Panc1 (cell line): ENCODE measurements around the gene STYXL1. TPM values are rescaled to one million over a fixed set of nuclear protein-coding genes. Genes with fewer than 3 reads are reported as not detected.
A peak's percentile ranks its signal among the peaks of the same experiment; 100 is the strongest.

Source experiments
- ATAC-seq: fragments of 200-7000 bp; cut with Tn5 transposase; 2 replicates; pipeline ENCODE4 v1.9.1; 2020; ENCODE audit warnings: mild to moderate bottlenecking, moderate library complexity
- BruUV-seq: library from RNA; stranded (reverse); fragments of 400-500 nt; replicated peaks from 2 replicates; lab custom pipeline; 2021; lab: Mats Ljungman, UMichigan
- CTCF ChIA-PET: fragments of 300-600 bp; sonication (Branson Sonifier 250); formaldehyde crosslinking; loops from one replicate; lab custom pipeline; 2022; ENCODE audit warnings: antibody characterized with exemption; lab: Charles Lee
- POLR2A ChIA-PET: fragments of 300-600 bp; sonication (Branson Sonifier 250); formaldehyde crosslinking; loops from one replicate; lab custom pipeline; 2022; ENCODE audit warnings: antibody characterized with exemption; lab: Charles Lee
- DNase-seq: peaks from one replicate; pipeline ENCODE4 v3.0.0-alpha.2; 2010; ENCODE audit warnings: low read depth, low spot score
- H3K27ac ChIP-seq: 2 replicates; pipeline ENCODE4 v1.5.1; 2011; ENCODE audit warnings: mild to moderate bottlenecking, low read length, inconsistent platforms
- H3K27me3 ChIP-seq: fragments of 200-500 bp; sonication (Bioruptor generic); 2 replicates; pipeline ENCODE4 v1.6.0; 2014; ENCODE audit warnings: low read length, inconsistent platforms; ENCODE audit not compliant: control insufficient read depth, insufficient read depth
- H3K36me3 ChIP-seq: fragments of 200-500 bp; sonication (Bioruptor generic); 2 replicates; pipeline ENCODE4 v1.5.1; 2014; ENCODE audit warnings: inconsistent platforms, mild to moderate bottlenecking, low read length, moderate library complexity; ENCODE audit not compliant: control insufficient read depth, insufficient read depth
- H3K4me1 ChIP-seq: 2 replicates; pipeline ENCODE4 v1.5.1; 2011; ENCODE audit warnings: inconsistent platforms, mild to moderate bottlenecking, low read length, moderate library complexity; ENCODE audit not compliant: control insufficient read depth, insufficient read depth
- H3K4me3 ChIP-seq, 2 experiments: 2 replicates each; pipeline ENCODE4 v1.5.1; 2011 to 2012; ENCODE audit warnings: low read depth in 2 of 2, low read length in 2 of 2, mild to moderate bottlenecking in 2 of 2, inconsistent platforms in 1 of 2, moderate library complexity in 1 of 2
- H3K9me3 ChIP-seq: fragments of 200-500 bp; sonication (Bioruptor generic); 2 replicates; pipeline ENCODE4 v1.5.1; 2014; ENCODE audit warnings: low read depth, mild to moderate bottlenecking, inconsistent platforms, low read length, moderate library complexity; ENCODE audit not compliant: control insufficient read depth, insufficient read depth
- POLR2AphosphoS5 ChIP-seq: IDR thresholded peaks from 2 replicates; pipeline ENCODE4 v1.6.1; 2012; ENCODE audit warnings: mild to moderate bottlenecking, low read depth, low read length, moderate library complexity
- SIN3A ChIP-seq: IDR thresholded peaks from 2 replicates; pipeline ENCODE4 v1.6.1; 2012; ENCODE audit warnings: low read depth, mild to moderate bottlenecking, low read length, moderate library complexity, borderline replicate concordance; ENCODE audit not compliant: insufficient read depth
- TCF7L2 ChIP-seq: IDR thresholded peaks from 2 replicates; pipeline ENCODE4 v1.6.1; 2011; ENCODE audit warnings: mild to moderate bottlenecking, low read depth, low read length, inconsistent platforms
- in situ Hi-C: cut with HindIII; loops from 2 replicates; pipeline ENCODE4 v1.10.0; 2016; ENCODE audit warnings: low sequenced_read_pairs, low pct_unique_long_range_greater_than_20kb
- intact Hi-C: fragments of 100-400 bp; cut with micrococcal nuclease; formaldehyde crosslinking; loops from one replicate; pipeline ENCODE4 v1.10.0; 2022; ENCODE audit not compliant: unreplicated experiment
- total RNA-seq: library from RNA; stranded (reverse); gene quantifications from one replicate; pipeline ENCODE4 v1.2.1, GENCODE V29; 2021; ENCODE audit not compliant: unreplicated experiment
- TF ChIP-seq, protein P1 (sequence below): fragments of 450-650 bp; IDR thresholded peaks from 2 replicates; pipeline ENCODE4 v1.5.1; 2017; ENCODE audit warnings: mild to moderate bottlenecking
- TF ChIP-seq, protein P2 (sequence below), 2 experiments: IDR thresholded peaks; 2 replicates each; pipeline ENCODE4 v1.6.1; 2011 to 2012; ENCODE audit warnings: low read depth in 2 of 2, control low read depth in 1 of 2, low read length in 1 of 2, mild to moderate bottlenecking in 1 of 2, moderate library complexity in 1 of 2; ENCODE audit not compliant: insufficient read depth in 1 of 2

Gene STYXL1
- total RNA-seq, 1 experiment from 2014 or later: 57.6 TPM

DNA sequence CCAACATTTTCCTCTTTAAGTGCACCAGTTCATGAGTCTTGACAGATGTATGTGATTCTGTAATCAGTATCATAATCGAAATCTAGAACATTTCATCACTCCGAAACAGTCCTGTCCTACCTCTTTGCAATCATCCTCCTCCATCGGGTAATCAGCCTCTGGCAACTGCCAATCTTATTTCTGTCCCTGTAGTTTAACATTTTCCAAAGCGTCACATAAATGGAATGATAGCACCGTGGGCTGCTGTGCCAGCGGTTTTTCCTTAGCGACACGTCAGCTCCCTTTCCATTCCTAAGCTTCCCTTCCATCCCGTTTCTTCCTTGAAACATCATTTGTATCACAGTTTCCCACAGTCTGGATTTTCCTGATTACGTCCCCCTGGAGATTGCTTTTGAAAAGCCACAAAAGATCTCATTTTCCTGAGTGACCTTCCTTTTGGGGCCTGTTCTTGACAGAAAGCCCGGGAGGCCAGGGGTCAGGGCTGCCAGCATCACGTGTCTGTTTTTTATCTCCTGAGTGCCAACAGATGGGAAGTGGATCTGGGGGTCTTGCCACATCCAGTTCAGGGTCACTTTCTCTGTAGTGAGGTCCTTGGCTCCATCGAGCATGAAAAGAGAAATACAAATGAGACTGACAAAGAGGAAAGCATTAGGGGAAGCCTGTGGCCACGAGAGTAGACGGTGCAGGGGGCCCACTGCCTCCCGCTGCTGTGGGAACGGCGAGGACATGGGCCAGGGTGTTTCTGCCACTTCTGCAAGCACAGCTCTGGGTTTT lies 85.0 kb downstream of the STYXL1 start:
- intact Hi-C loops: no loop called here
- CTCF ChIA-PET: no interaction called here
- H3K27me3 ChIP-seq: no peaks in the 10 kb centered on the region
- ATAC-seq (no peak), DNase-seq (no peak)
- no TSS peak for BruUV-seq
- in situ Hi-C loops: no loop called here
- no peak overlapping the region for H3K27ac ChIP-seq
- no peaks in the 10 kb centered on the region for H3K9me3 ChIP-seq
- POLR2A ChIA-PET: no interaction called here
- H3K4me3 ChIP-seq: no peak overlapping the region
- TF ChIP-seq SIN3A (no peak), TCF7L2 (no peak), POLR2AphosphoS5 (no peak)
- TF ChIP-seq, protein P1, sequence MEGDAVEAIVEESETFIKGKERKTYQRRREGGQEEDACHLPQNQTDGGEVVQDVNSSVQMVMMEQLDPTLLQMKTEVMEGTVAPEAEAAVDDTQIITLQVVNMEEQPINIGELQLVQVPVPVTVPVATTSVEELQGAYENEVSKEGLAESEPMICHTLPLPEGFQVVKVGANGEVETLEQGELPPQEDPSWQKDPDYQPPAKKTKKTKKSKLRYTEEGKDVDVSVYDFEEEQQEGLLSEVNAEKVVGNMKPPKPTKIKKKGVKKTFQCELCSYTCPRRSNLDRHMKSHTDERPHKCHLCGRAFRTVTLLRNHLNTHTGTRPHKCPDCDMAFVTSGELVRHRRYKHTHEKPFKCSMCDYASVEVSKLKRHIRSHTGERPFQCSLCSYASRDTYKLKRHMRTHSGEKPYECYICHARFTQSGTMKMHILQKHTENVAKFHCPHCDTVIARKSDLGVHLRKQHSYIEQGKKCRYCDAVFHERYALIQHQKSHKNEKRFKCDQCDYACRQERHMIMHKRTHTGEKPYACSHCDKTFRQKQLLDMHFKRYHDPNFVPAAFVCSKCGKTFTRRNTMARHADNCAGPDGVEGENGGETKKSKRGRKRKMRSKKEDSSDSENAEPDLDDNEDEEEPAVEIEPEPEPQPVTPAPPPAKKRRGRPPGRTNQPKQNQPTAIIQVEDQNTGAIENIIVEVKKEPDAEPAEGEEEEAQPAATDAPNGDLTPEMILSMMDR: no peak
- TF ChIP-seq, protein P2, sequence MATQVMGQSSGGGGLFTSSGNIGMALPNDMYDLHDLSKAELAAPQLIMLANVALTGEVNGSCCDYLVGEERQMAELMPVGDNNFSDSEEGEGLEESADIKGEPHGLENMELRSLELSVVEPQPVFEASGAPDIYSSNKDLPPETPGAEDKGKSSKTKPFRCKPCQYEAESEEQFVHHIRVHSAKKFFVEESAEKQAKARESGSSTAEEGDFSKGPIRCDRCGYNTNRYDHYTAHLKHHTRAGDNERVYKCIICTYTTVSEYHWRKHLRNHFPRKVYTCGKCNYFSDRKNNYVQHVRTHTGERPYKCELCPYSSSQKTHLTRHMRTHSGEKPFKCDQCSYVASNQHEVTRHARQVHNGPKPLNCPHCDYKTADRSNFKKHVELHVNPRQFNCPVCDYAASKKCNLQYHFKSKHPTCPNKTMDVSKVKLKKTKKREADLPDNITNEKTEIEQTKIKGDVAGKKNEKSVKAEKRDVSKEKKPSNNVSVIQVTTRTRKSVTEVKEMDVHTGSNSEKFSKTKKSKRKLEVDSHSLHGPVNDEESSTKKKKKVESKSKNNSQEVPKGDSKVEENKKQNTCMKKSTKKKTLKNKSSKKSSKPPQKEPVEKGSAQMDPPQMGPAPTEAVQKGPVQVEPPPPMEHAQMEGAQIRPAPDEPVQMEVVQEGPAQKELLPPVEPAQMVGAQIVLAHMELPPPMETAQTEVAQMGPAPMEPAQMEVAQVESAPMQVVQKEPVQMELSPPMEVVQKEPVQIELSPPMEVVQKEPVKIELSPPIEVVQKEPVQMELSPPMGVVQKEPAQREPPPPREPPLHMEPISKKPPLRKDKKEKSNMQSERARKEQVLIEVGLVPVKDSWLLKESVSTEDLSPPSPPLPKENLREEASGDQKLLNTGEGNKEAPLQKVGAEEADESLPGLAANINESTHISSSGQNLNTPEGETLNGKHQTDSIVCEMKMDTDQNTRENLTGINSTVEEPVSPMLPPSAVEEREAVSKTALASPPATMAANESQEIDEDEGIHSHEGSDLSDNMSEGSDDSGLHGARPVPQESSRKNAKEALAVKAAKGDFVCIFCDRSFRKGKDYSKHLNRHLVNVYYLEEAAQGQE (IDR thresholded peaks at IDR 0.05; ENCODE audit: insufficient read depth in 1 of 2, low read depth in 2 of 2, low read length in 1 of 2): no peak
- 0 out of 2 replicates have a peak, but pooled peaks cover 5% of the 10 kb centered on the region for H3K4me1 ChIP-seq
- H3K36me3 ChIP-seq: no peaks in the 10 kb centered on the region

DNA sequence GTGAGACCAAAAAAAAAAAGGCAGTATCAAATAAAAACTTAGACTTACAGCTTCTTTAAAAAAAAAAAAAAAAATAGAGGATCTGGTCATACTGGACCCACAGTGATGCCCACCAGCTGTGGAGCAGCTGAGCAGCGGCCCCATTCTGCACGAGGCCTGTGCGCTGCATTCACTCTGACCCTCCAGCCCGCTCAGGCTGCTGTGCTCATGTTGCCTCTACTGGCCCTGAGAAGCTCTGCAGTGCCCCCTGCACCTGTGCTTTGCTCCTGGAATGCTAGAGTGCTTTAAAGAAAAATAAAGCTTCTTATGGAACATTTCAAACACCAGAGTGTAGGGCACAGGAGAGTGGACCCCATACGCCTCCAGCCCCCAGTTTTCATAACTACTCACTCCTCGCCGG lies 86.6 kb downstream of the STYXL1 start:
- DNase-seq: no peak
- H3K4me3 ChIP-seq: no peak overlapping the region
- intact Hi-C loops: no loop called here
- TF ChIP-seq, protein P2 (IDR thresholded peaks at IDR 0.05; ENCODE audit: insufficient read depth in 1 of 2, low read depth in 2 of 2, low read length in 1 of 2): no peak
- TF ChIP-seq POLR2AphosphoS5: no peak
- TF ChIP-seq, protein P1: no peak
- no peak for TF ChIP-seq SIN3A
- TF ChIP-seq TCF7L2: no peak
- BruUV-seq: no TSS peak
- H3K9me3 ChIP-seq: no peaks in the 10 kb centered on the region
- ATAC-seq: peak; percentile 56; the same call in 1 of the 2 replicates
- H3K27me3 ChIP-seq: no peaks in the 10 kb centered on the region
- ChIA-PET POLR2A (interaction anchor here (0.6 kb wide), 1 partner anchor 11 kb away, joined by 3 read pairs; no protein-coding TSS in a partner anchor), CTCF (interaction anchor here (1.0 kb wide), 1 partner anchor 94 kb away, joined by 3 read pairs; no protein-coding TSS in a partner anchor)
- H3K36me3 ChIP-seq: no peaks in the 10 kb centered on the region
- in situ Hi-C loops: no loop called here
- H3K4me1 ChIP-seq: peaks cover 11% of the 10 kb centered on the region
- no peak overlapping the region for H3K27ac ChIP-seq
